Right lobe of liver (tissue), 6 donors: ENCODE measurements around the gene CLIC5. TPM values are rescaled to one million over a fixed set of nuclear protein-coding genes. Genes with fewer than 3 reads are reported as not detected.

Experiments used
- ATAC-seq, 4 donors: fragments of 200-7000 bp; cut with Tn5 transposase; one replicate each; pipeline ENCODE4 v1.9.1; 2020; ENCODE audit warnings: mild to moderate bottlenecking in 4 of 4, moderate library complexity in 4 of 4
- DNase-seq, 3 donors: peaks; one replicate each; pipeline ENCODE4 v3.0.0-alpha.2; 2020
- H3K27ac ChIP-seq, 3 donors: fragments of 200-600 bp; one replicate each; pipeline ENCODE4 v1.8.0; 2022
- H3K27me3 ChIP-seq, 2 donors: fragments of 200-600 bp; one replicate each; pipeline ENCODE4 v1.8.0; 2022
- H3K36me3 ChIP-seq, 4 donors: fragments of 200-600 bp; sonication (generic) in 1 of 4; one replicate each; pipeline versions ENCODE4 v1.5.1 to v1.8.0; 2017 to 2022; ENCODE audit warnings: control low read depth in 1 of 4
- H3K4me1 ChIP-seq, 4 donors: fragments of 200-600 bp; sonication (generic) in 1 of 4; one replicate each; pipeline versions ENCODE4 v1.5.1 to v1.8.0; 2017 to 2022; ENCODE audit warnings: control low read depth in 1 of 4
- H3K4me3 ChIP-seq, 3 donors: fragments of 200-600 bp; one replicate each; pipeline ENCODE4 v1.8.0; 2022
- H3K9me3 ChIP-seq, 4 donors: fragments of 200-600 bp; sonication (generic) in 1 of 4; one replicate each; pipeline versions ENCODE4 v1.5.1 to v1.8.0; 2017 to 2022; ENCODE audit warnings: control low read depth in 1 of 4
- CTCF ChIP-seq, 4 donors: fragments of 200-600 bp in 3 of 4; fragments of 450-650 bp in 1 of 4; IDR thresholded peaks; one replicate each; pipeline versions ENCODE4 v1.5.1 to v1.8.0; 2016 to 2022; ENCODE audit warnings: antibody characterized with exemption in 4 of 4, mild to moderate bottlenecking in 2 of 4
- POLR2A ChIP-seq: fragments of 450-650 bp; IDR thresholded peaks from one replicate; pipeline ENCODE4 v1.6.1; 2017; ENCODE audit warnings: antibody characterized with exemption, mild to moderate bottlenecking
- WGBS: methylation state at CpG from one replicate; pipeline ENCODE4 v1.1.6; 2018; ENCODE audit warnings: low coverage, low lambda C conversion rate; ENCODE audit not compliant: insufficient coverage; ENCODE audit errors: missing lambda C conversion rate; 5-methylcytosine and 5-hydroxymethylcytosine counted together
- intact Hi-C, 2 donors: fragments of 100-400 bp; cut with DNase I; formaldehyde crosslinking; loops; one replicate each; pipeline versions ENCODE4 v1.11.2 to v1.14.1; 2022
- total RNA-seq, 6 experiments: library from RNA; depleted of rRNA in 2 of 6; stranded (reverse); fragments of >200 nt in 2 of 6; fragmentation: NEBNext Ultra II Directional in 3 of 6; extraction: Animal tissue kit (Norgen Biotek cat#: 25700) in 3 of 6; gene quantifications; one replicate each; pipeline versions ENCODE4 v1.1.0 to v1.2.4, GENCODE V29; 2016 to 2023
- donor health status: DM: no; HTN: yes; CAD: no.
- donor health status: DM: no; HTN: no; CAD: no.
- donor health status: DM: no; HTN: no; CAD: no.
- donor health status: DM: no; HTN: yes; CAD: no.
- donor health status: DM: no; HTN: yes; CAD: no.

Gene CLIC5
- total RNA-seq, 6 experiments from 2014 or later = 0.18 to 0.42 (median 0.29) TPM

DNA sequence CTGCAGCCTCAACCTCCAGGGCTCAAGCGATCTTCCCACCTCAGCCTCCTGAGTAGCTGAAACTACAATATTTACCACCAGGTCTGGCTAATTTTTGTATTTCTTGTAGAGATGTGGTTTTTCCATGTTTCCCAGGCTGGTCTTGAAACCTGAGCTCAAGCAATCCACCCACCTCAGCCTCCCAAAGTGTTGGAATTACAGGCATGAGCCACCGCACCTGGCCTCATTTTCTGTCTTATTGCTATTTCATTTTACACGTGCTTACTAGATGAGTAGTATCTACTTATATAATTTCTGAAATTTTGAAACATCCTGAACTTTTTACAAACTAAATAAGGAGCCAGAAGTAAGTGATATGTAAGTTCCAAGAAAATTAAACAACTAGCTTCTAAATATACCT lies 34.6 kb downstream of the CLIC5 start:
- TF ChIP-seq POLR2A (no peak), CTCF (IDR thresholded peaks at IDR 0.05) (no peak)
- WGBS = 80% methylated on average over 3 of the region's 3 CpGs
- Histone ChIP-seq H3K9me3 (no peaks in the 10 kb centered on the region), H3K27ac (no peak overlapping the region), H3K4me1 (no peaks in the 10 kb centered on the region), H3K27me3 (no peaks in the 10 kb centered on the region), H3K4me3 (no peak overlapping the region), H3K36me3 (no peaks in the 10 kb centered on the region)
- DNase-seq (no peak), ATAC-seq (no peak)
- intact Hi-C loops = no loop called here

DNA sequence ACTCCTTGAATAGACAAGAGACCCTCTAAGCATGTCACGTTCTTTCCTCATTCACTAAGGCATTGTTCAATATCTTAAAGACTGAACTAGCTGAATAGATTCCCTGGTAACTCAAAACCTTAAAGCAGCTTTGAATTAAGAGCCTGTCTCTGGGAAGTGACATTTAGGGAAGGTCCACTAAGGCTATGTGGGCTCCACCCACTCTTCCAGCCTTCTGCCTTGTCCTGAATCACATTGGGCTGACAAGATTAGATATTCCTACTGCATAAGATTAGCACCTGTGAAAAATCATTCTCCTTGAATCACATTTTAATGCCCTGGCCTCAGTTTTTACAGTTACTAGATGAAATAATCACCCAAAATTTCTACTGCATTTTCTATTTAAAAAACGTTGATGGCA lies 36.3 kb downstream of the CLIC5 start:
- Histone ChIP-seq H3K9me3 (peaks cover 0 to 2% (median 0%) of the 10 kb centered on the region in 4 donors), H3K4me3 (no peak overlapping the region), H3K36me3 (no peaks in the 10 kb centered on the region), H3K27me3 (no peaks in the 10 kb centered on the region), H3K4me1 (no peaks in the 10 kb centered on the region), H3K27ac (no peak overlapping the region)
- WGBS = 61% methylated on average over 2 of the region's 2 CpGs
- ATAC-seq = no peak
- intact Hi-C loops = no loop called here
- TF ChIP-seq POLR2A = no peak
- TF ChIP-seq CTCF (IDR thresholded peaks at IDR 0.05) = no peak
- no peak for DNase-seq

DNA sequence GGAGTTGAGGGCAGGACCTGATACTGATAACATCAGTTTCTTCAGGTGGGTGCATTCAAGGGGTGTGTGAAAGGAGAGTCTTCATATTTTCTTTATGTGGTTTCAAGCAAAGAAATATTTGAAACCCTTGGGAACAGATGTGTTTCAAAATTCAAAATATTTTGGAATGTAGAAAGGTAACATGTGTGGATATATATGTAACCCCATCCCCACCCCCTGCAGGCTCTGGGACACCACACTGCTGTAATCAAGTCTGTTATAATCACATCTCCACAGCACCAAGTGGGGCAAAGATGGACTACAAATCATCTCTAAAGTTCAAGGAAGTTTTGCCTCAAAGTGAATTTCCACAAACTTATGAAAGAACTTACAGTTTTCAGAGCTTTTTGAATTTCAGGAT lies 41.1 kb downstream of the CLIC5 start:
- intact Hi-C loops = no loop called here
- DNase-seq (no peak), ATAC-seq (no peak)
- H3K27ac ChIP-seq = no peak overlapping the region
- H3K4me1 ChIP-seq = no peaks in the 10 kb centered on the region
- no peaks in the 10 kb centered on the region for H3K36me3 ChIP-seq
- no peak overlapping the region for H3K4me3 ChIP-seq
- H3K9me3 ChIP-seq = peaks cover 0 to 2% (median 0%) of the 10 kb centered on the region in 4 donors
- TF ChIP-seq CTCF (IDR thresholded peaks at IDR 0.05) (no peak), POLR2A (no peak)
- H3K27me3 ChIP-seq = no peaks in the 10 kb centered on the region

DNA sequence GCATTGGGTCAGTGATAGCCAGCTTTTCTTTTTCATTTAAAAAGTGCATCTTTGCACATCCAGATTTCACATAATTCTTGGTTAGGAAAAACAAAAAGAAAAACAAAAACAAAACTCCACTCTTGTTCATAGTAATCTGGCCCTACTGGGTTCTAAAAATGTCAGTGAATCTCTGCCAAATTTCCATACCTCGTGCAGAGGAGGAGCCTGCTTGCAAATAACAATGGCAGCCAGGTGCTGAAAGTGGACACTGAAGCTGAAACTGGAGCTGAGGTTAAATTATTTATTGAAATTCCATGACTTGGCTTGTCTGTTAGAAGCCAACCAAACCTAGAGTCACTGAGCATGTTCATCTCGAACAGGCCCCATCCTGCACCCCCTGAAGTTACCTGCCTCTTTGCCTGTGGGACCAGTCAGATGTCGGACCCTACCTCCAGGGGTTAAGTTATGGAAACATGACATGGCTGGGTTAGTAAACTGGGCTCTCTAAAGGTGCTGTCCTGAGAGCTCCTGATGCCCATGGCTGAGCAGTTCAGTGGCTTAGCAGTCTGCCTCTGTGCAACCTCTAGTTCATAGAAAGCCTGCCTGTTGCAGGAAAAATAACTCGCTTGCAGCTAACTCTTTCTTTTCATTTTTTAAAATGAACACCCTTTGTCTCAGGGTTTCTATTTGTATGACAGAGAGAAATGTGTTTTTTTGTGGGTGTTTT lies 42.7 kb downstream of the CLIC5 start:
- ATAC-seq = no peak
- intact Hi-C loops = no loop called here
- Histone ChIP-seq H3K27me3 (no peaks in the 10 kb centered on the region), H3K27ac (no peak overlapping the region), H3K4me3 (no peak overlapping the region), H3K36me3 (no peaks in the 10 kb centered on the region), H3K4me1 (no peaks in the 10 kb centered on the region), H3K9me3 (peaks cover 0 to 2% (median 0%) of the 10 kb centered on the region in 4 donors)
- no peak for TF ChIP-seq CTCF (IDR thresholded peaks at IDR 0.05)
- no peak for TF ChIP-seq POLR2A
- 68% methylated on average over 4 of the region's 4 CpGs for WGBS
- DNase-seq = no peak

- no peak for DNase-seq
- ATAC-seq = no peak
- 70% methylated on average over 6 of the region's 6 CpGs for WGBS
- Histone ChIP-seq H3K9me3 (peaks cover 0 to 2% (median 0%) of the 10 kb centered on the region in 4 donors), H3K27ac (no peak overlapping the region), H3K27me3 (no peaks in the 10 kb centered on the region), H3K36me3 (no peaks in the 10 kb centered on the region), H3K4me1 (no peaks in the 10 kb centered on the region), H3K4me3 (no peak overlapping the region)
- TF ChIP-seq CTCF (IDR thresholded peaks at IDR 0.05) (no peak), POLR2A (no peak)
- intact Hi-C loops = no loop called here
Observed at GRCh38 chr6:45971287-45971686, 44.4 kb downstream of the CLIC5 start.
